Large intestine (tissue), 3 donors: ENCODE measurements around the gene C11orf97. TPM values are rescaled to one million over a fixed set of nuclear protein-coding genes. Genes with fewer than 3 reads are reported as not detected.

ENCODE experiments used
- DNase-seq, 2 donors: peaks; one replicate each; pipeline versions ENCODE4 v3.0.0 to v3.0.0-alpha.2; 2013
- H3K27ac ChIP-seq: one replicate; pipeline ENCODE4 v1.5.1; 2013; ENCODE audit warnings: low read length
- H3K27me3 ChIP-seq: 2 replicates; pipeline ENCODE4 v1.6.1; 2013; ENCODE audit warnings: low read length; ENCODE audit not compliant: control insufficient read depth, insufficient read depth
- H3K36me3 ChIP-seq: 2 replicates; pipeline ENCODE4 v1.6.1; 2013; ENCODE audit warnings: low read length; ENCODE audit not compliant: control insufficient read depth, insufficient read depth
- H3K4me1 ChIP-seq: one replicate; pipeline ENCODE4 v1.6.1; 2013; ENCODE audit warnings: low read length; ENCODE audit not compliant: control insufficient read depth, insufficient read depth
- H3K4me3 ChIP-seq: one replicate; pipeline ENCODE4 v1.5.1; 2013; ENCODE audit warnings: low read length
- H3K9me3 ChIP-seq: one replicate; pipeline ENCODE4 v1.6.1; 2013; ENCODE audit warnings: mild to moderate bottlenecking, low read depth, low read length, moderate library complexity; ENCODE audit not compliant: control insufficient read depth
- WGBS: methylation state at CpG from one replicate; pipeline ENCODE4 v1.1.5; 2013; ENCODE audit warnings: low lambda C conversion rate; ENCODE audit not compliant: insufficient coverage; 5-methylcytosine and 5-hydroxymethylcytosine counted together
- polyA plus RNA-seq: library from polyadenylated mRNA; unstranded; fragments of 120-200 nt; gene quantifications from one replicate; pipeline ENCODE4 v1.2.1, GENCODE V29; 2013

C11orf97 gene
- polyA plus RNA-seq, 1 donor, result not detected

DNA sequence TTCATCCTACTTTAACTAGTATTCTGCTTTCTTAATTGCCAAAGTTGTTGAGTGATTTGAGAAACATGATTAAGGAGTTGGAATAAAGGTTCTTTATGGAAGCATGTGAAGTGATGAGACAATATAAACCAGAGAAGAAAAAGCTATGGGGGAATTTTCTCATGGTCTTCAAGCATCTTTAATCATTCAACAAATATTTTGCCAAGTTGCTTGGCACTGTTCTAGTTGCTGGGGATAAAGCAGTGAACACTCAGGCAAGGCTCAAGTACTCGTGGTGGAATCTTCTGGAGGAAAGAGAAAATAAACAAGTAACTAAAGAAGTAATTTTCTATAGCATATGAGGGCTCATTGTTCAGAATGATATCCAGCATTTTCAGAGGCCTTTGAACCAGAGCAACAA is 45.7 kb downstream of the C11orf97 start:
- WGBS, result no CpG with 5 or more reads among the region's 1 CpG
- H3K4me1 ChIP-seq, result peaks cover 3% of the 10 kb centered on the region
- no peaks in the 10 kb centered on the region for H3K27me3 ChIP-seq
- peaks cover 2% of the 10 kb centered on the region for H3K36me3 ChIP-seq
- no peak for DNase-seq
- H3K9me3 ChIP-seq, result no peaks in the 10 kb centered on the region
- no peak overlapping the region for H3K27ac ChIP-seq
- no peak overlapping the region for H3K4me3 ChIP-seq

GRCh38 chr11:94558468-94558867 is 46.2 kb downstream of the C11orf97 start:
- Histone ChIP-seq H3K27ac (no peak overlapping the region), H3K27me3 (no peaks in the 10 kb centered on the region), H3K36me3 (peaks cover 2% of the 10 kb centered on the region), H3K9me3 (no peaks in the 10 kb centered on the region), H3K4me1 (peaks cover 3% of the 10 kb centered on the region), H3K4me3 (no peak overlapping the region)
- WGBS, result no CpG with 5 or more reads among the region's 1 CpG
- DNase-seq, result no peak

DNA sequence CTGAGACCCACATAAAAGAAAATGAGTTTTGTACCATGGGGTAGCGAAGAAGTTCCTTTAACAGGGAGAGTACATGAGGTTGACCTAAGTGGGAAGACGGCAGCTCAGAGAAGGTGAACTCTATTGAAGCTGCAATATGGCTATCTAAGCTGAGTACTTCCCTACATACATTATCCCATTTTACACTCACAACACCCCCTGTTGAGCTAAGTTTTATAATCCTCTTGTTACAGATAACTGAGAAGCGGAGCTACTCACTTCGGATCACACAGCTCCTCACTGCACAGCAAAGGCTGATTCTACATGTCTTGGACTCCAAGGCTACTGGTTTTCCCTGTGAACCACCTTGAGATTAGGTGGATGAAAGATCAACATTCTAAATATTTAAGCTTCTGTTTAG is 46.7 kb downstream of the C11orf97 start:
- Histone ChIP-seq H3K9me3 (no peaks in the 10 kb centered on the region), H3K4me1 (peaks cover 8% of the 10 kb centered on the region), H3K27me3 (no peaks in the 10 kb centered on the region), H3K4me3 (no peak overlapping the region), H3K27ac (no peak overlapping the region), H3K36me3 (peaks cover 2% of the 10 kb centered on the region)
- no peak for DNase-seq
- WGBS, result 100% methylated on average over 1 of the region's 4 CpGs

GRCh38 chr11:94559361-94559760 is 47.1 kb downstream of the C11orf97 start:
- H3K4me3 ChIP-seq, result no peak overlapping the region
- no peaks in the 10 kb centered on the region for H3K9me3 ChIP-seq
- H3K4me1 ChIP-seq, result peaks cover 11% of the 10 kb centered on the region
- H3K27me3 ChIP-seq, result no peaks in the 10 kb centered on the region
- peaks cover 2% of the 10 kb centered on the region for H3K36me3 ChIP-seq
- H3K27ac ChIP-seq, result no peak overlapping the region
- no CpG with 5 or more reads among the region's 2 CpGs for WGBS
- DNase-seq, result no peak

DNA sequence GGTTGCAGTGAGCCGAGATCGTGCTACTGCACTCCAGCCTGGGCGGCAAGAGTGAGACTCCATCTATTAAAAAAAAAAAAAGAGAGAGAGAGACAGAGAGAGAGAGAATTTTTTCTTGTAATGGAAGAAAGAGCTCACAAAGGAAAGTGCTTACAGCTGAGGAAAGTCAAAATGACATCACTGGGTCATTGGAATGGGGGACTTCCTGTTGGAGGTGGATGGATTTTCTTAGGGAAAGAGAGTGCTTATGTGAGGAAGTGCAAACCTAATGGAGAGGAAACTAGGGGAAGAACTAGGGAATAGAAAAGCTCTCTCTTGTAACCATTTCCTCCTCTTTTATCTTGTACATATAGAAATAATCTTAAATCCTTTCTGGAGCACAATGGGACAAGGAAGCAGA is 48.6 kb downstream of the C11orf97 start:
- H3K9me3 ChIP-seq, result no peaks in the 10 kb centered on the region
- H3K27ac ChIP-seq, result no peak overlapping the region
- H3K4me3 ChIP-seq, result no peak overlapping the region
- peaks cover 11% of the 10 kb centered on the region for H3K4me1 ChIP-seq
- no peaks in the 10 kb centered on the region for H3K27me3 ChIP-seq
- WGBS, result no CpG with 5 or more reads among the region's 3 CpGs
- peaks cover 2% of the 10 kb centered on the region for H3K36me3 ChIP-seq
- no peak for DNase-seq

DNA sequence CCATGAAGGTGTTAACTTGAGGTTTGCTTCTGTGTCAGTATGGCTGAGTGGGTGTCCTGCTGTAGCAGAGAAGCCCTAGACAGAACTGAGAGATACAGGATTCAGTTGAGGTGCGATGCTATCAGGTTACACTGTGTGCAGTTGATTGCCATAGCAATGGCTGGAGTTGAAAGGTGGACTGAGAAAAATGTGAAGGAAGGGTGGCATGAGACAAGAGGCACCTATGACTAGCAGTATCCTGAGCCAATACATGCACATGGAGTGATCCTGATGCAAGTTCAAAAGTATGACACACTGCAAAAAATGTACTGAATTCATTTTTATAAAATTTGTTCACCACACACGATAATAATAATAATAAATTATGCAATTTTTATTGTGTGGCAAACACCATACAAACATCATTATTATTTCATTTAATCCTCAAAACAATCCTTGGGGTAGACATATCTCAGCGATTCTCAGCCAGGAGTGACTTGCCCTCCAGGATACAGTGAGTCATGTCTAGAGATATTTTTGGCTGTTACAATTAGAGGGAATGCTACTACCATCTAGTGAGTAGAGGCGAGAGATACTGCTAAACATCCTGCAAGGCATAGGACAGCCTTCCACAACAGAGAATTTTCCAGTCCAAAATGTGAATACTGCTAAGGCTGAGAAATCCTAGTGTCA is 51.1 kb downstream of the C11orf97 start:
- no peak for DNase-seq
- Histone ChIP-seq H3K4me3 (no peak overlapping the region), H3K9me3 (peaks cover 4% of the 10 kb centered on the region), H3K36me3 (peaks cover 2% of the 10 kb centered on the region), H3K4me1 (peaks cover 8% of the 10 kb centered on the region), H3K27ac (no peak overlapping the region), H3K27me3 (no peaks in the 10 kb centered on the region)
- WGBS, result no CpG with 5 or more reads among the region's 4 CpGs

DNA sequence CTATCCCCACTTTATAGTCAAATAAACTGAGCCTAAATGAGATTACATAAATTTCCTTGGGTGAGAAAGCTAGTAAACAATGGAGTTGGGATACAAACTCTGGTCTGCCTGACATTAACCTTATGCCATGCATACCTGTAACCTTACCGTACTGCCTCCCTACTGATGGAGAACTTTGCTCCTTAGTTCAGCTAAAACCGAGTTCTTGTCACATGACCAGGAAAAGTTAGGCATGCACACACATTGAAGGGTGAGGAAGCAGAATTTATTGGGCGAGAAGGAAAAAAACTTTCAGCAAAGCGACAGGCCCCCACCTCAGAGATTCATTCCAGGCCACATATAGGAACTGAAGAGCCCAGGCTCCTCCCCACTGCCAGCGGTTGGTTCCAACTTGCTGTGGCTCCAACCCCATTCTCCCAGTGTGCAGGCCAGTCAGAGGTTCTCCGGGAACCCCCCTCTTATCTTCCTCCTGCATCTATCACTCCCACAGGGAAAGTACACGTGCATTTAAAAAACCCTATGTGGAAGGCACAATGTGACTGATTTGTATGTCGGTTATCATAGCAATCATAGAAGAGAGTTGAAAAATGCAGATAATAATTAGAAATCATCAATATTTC is 51.7 kb downstream of the C11orf97 start:
- peak in 1 of 2 donors; percentile 38 for DNase-seq
- H3K27ac ChIP-seq, result no peak overlapping the region
- WGBS, result 51% methylated on average over 2 of the region's 8 CpGs

DNA sequence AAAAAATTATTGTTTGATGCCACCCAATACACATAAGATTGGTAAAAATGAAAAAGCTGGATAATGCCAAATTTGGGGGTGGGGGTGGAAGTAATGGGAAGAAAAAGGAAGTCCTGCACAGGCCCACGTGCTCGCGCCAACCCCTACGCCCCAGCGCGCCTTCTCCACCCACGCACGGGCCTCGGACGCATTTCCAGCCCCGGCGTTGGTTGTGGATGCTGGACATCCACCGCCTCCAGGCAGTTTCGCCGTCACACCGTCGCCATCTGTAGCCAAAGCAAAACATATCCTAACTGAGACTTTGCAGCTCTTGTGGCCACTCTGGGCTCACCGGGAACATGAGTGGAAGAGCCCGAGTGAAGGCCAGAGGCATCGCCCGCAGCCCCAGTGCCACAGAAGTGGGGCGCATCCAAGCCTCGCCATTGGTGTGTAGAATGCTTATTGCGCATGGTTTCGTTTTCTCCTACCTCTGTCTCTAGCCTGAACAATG is 55.0 kb downstream of the C11orf97 start, which contains the start of gene PIWIL4:
PIWIL4 (plus strand) TSS at position 188 of the 490 bp plus-strand sequence; CDS start at position 339, 151 bp downstream.
- Histone ChIP-seq H3K27ac (no peak within 1 kb of the TSS), H3K36me3 (no peaks in the 10 kb centered on the region), H3K9me3 (peaks cover 4% of the 10 kb centered on the region), H3K4me3 (no peak within 1 kb of the TSS), H3K4me1 (peaks cover 8% of the 10 kb centered on the region), H3K27me3 (no peaks in the 10 kb centered on the region)
- DNase-seq, result no peak
- no CpG with 5 or more reads among the region's 25 CpGs for WGBS

More for the DNA sequence above, 51.7 kb downstream of the C11orf97 start:
- Histone ChIP-seq H3K4me3 (no peak overlapping the region), H3K27me3 (no peaks in the 10 kb centered on the region), H3K4me1 (peaks cover 8% of the 10 kb centered on the region), H3K9me3 (peaks cover 4% of the 10 kb centered on the region), H3K36me3 (peaks cover 2% of the 10 kb centered on the region)

DNA sequence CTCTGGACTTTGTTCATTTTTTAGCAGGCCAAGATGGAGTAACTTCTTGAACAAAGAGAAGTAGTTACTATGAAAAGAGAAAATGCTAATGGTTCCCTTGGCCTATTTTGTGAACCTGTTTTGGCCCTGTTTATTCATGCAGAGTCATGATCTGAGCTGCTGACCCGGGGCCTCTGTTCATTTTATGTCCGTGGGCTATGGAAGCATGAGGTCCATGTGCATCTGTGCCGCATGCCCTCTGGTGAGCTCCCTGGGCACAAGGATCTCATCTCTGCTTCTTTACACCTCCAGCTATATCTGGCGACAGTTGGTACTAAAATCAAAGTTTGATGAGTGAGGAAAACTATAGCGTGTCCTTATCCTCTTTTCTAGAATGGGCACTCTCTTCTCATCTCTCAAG is 55.9 kb downstream of the C11orf97 start:
- peaks cover 8% of the 10 kb centered on the region for H3K4me1 ChIP-seq
- 100% methylated on average over 2 of the region's 5 CpGs for WGBS
- no peak overlapping the region for H3K27ac ChIP-seq
- no peak overlapping the region for H3K4me3 ChIP-seq
- DNase-seq, result no peak
- H3K27me3 ChIP-seq, result no peaks in the 10 kb centered on the region
- peaks cover 4% of the 10 kb centered on the region for H3K9me3 ChIP-seq
- H3K36me3 ChIP-seq, result no peaks in the 10 kb centered on the region

GRCh38 chr11:94568717-94569116 is 56.5 kb downstream of the C11orf97 start:
- H3K9me3 ChIP-seq, result peaks cover 4% of the 10 kb centered on the region
- no peak overlapping the region for H3K27ac ChIP-seq
- WGBS, result 80% methylated on average over 2 of the region's 4 CpGs
- H3K36me3 ChIP-seq, result no peaks in the 10 kb centered on the region
- H3K27me3 ChIP-seq, result no peaks in the 10 kb centered on the region
- DNase-seq, result no peak
- peaks cover 5% of the 10 kb centered on the region for H3K4me1 ChIP-seq
- no peak overlapping the region for H3K4me3 ChIP-seq
